AG04449 (cell line): ENCODE results near the gene SLU7.

ENCODE experiments used
- CTCF ChIA-PET: fragments of 350-600 bp; formaldehyde crosslinking; extraction: SDS; loops from one replicate; lab custom pipeline; 2021; ENCODE audit warnings: antibody characterized with exemption; lab: Yijun Ruan, JAX
- POLR2A ChIA-PET: fragments of 400-600, 350-600 bp; formaldehyde crosslinking; extraction: SDS; loops from one replicate; lab custom pipeline; 2020; ENCODE audit warnings: antibody characterized with exemption, inconsistent platforms; lab: Yijun Ruan, JAX
- DNase-seq: peaks from one replicate; pipeline ENCODE4 v3.0.0-alpha.2; 2010; ENCODE audit warnings: low read depth, low spot score
- H3K4me3 ChIP-seq: 2 replicates; pipeline ENCODE4 v1.5.1; 2011; ENCODE audit warnings: low read depth, mild to moderate bottlenecking, control low read depth, low read length
- CTCF ChIP-seq: IDR thresholded peaks from one replicate; pipeline ENCODE4 v1.5.1; 2011; ENCODE audit warnings: mild to moderate bottlenecking, moderate library complexity, low read length, control low read depth, inconsistent platforms; ENCODE audit not compliant: insufficient read depth; ENCODE audit errors: missing control alignments

Gene SLU7

GRCh38 chr5:160458806-160459800 is 40.2 kb upstream of the SLU7 start:
- no peak overlapping the region for H3K4me3 ChIP-seq
- DNase-seq = no peak
- ChIA-PET CTCF (interaction anchor here (1.0 to 5.7 kb wide), 4 partner anchors 8 to 20 kb away, joined by 3 to 55 read pairs (median 3); no protein-coding TSS in a partner anchor), POLR2A (no interaction called here)
- no peak for TF ChIP-seq CTCF

GRCh38 chr5:160457252-160457651 is 38.4 kb upstream of the SLU7 start:
- POLR2A ChIA-PET = no interaction called here
- no peak for DNase-seq
- no peak for TF ChIP-seq CTCF
- CTCF ChIA-PET = interaction anchor here (5.7 kb wide), 1 partner anchor 18 kb away, joined by 55 read pairs; no protein-coding TSS in a partner anchor
- H3K4me3 ChIP-seq = no peak overlapping the region

GRCh38 chr5:160456480-160457177 is 37.7 kb upstream of the SLU7 start:
- CTCF ChIA-PET = interaction anchor here (5.7 kb wide), 1 partner anchor 17 kb away, joined by 55 read pairs; no protein-coding TSS in a partner anchor
- no peak for DNase-seq
- TF ChIP-seq CTCF = no peak
- POLR2A ChIA-PET = no interaction called here
- H3K4me3 ChIP-seq = no peak overlapping the region

- CTCF ChIA-PET = no interaction called here
- TF ChIP-seq CTCF = no peak
- no peak for DNase-seq
- H3K4me3 ChIP-seq = no peak overlapping the region
- POLR2A ChIA-PET = no interaction called here
Observed at GRCh38 chr5:160455600-160455999, 36.7 kb upstream of the SLU7 start.

- TF ChIP-seq CTCF = no peak
- no peak for DNase-seq
- H3K4me3 ChIP-seq = no peak overlapping the region
- CTCF ChIA-PET = interaction anchor here (2.0 to 3.4 kb wide), 3 partner anchors 11 to 15 kb away, joined by 6 to 31 read pairs (median 8); no protein-coding TSS in a partner anchor
- POLR2A ChIA-PET = no interaction called here
Observed at GRCh38 chr5:160453751-160454150, 34.9 kb upstream of the SLU7 start.
